Mammary epithelial cell (primary cell): ENCODE results near the gene TMEM63A.

ENCODE experiments used
- CTCF ChIP-seq, 2 donors: IDR thresholded peaks in 1 of 2; conservative IDR thresholded peaks in 1 of 2; 2 replicates each; pipeline ENCODE4 v1.5.1; 2011 to 2012; ENCODE audit warnings: inconsistent platforms in 2 of 2, low read length in 2 of 2, mild to moderate bottlenecking in 2 of 2, control low read depth in 1 of 2, low read depth in 1 of 2; ENCODE audit not compliant: insufficient read depth in 1 of 2; ENCODE audit errors: extremely low read depth in 1 of 2
- EZH2 ChIP-seq: IDR thresholded peaks from 2 replicates; pipeline ENCODE4 v1.6.1; 2012; ENCODE audit warnings: low read length, inconsistent platforms, borderline replicate concordance

- TF ChIP-seq CTCF (conservative IDR thresholded peaks at IDR 0.05 in 1 of 2, IDR thresholded peaks at IDR 0.05 in 1 of 2; ENCODE audit: extremely low read depth in 1 of 2, insufficient read depth in 1 of 2, low read depth in 1 of 2, low read length in 2 of 2) (no peak), EZH2 (no peak)
These were observed 39.8 kb upstream of the TMEM63A start for GRCh38 chr1:225921734-225922709.
